Mucosa of descending colon (tissue), 3 donors: ENCODE measurements around the gene SFRP2. TPM values are rescaled to one million over a fixed set of nuclear protein-coding genes. Genes with fewer than 3 reads are reported as not detected.

Experiments used
- ATAC-seq: fragments of 200-7000 bp; cut with Tn5 transposase; one replicate; pipeline ENCODE4 v1.9.1; 2020; ENCODE audit warnings: mild to moderate bottlenecking, moderate library complexity
- DNase-seq, 3 donors: peaks; one replicate each; pipeline ENCODE4 v3.0.0-alpha.2; 2020
- H3K36me3 ChIP-seq: fragments of 200-600 bp; one replicate; pipeline ENCODE4 v1.8.0; 2021; ENCODE audit warnings: low read depth, mild to moderate bottlenecking
- H3K4me1 ChIP-seq: fragments of 200-600 bp; one replicate; pipeline ENCODE4 v1.8.0; 2021; ENCODE audit warnings: low read depth, mild to moderate bottlenecking
- H3K4me3 ChIP-seq: fragments of 200-600 bp; one replicate; pipeline ENCODE4 v1.8.0; 2021; ENCODE audit warnings: mild to moderate bottlenecking
- H3K9me3 ChIP-seq: fragments of 200-600 bp; one replicate; pipeline ENCODE4 v1.8.0; 2021; ENCODE audit warnings: mild to moderate bottlenecking
- intact Hi-C, 2 donors: fragments of 100-400 bp; cut with DNase I in 1 of 2; cut with micrococcal nuclease in 1 of 2; formaldehyde crosslinking; loops; one replicate each; pipeline versions ENCODE4 v1.11.0 to v1.11.1; 2022; cut with DNase I, micrococcal nuclease
- total RNA-seq, 3 donors: library from RNA; stranded (reverse); fragmentation: NEBNext Ultra II Directional in 2 of 3; extraction: Animal tissue kit (Norgen Biotek cat#: 25700) in 2 of 3; gene quantifications; one replicate each; pipeline versions ENCODE4 v1.2.1 to v1.2.4, GENCODE V29; 2021 to 2023
- TF ChIP-seq, protein P1 (sequence below): fragments of 200-600 bp; IDR thresholded peaks from one replicate; pipeline ENCODE4 v1.8.0; 2022; ENCODE audit warnings: antibody characterized with exemption, mild to moderate bottlenecking
- donor health status: DM: no; HTN: no; CAD: no; lungs with moderate emphysema.
- donor health status: DM: no; HTN: no; CAD: no.
- donor health status: DM: no; HTN: yes; CAD: no.

SFRP2 gene
- total RNA-seq, 3 donors from 2014 or later = 3.9 to 51.9 (median 32.5) TPM

DNA sequence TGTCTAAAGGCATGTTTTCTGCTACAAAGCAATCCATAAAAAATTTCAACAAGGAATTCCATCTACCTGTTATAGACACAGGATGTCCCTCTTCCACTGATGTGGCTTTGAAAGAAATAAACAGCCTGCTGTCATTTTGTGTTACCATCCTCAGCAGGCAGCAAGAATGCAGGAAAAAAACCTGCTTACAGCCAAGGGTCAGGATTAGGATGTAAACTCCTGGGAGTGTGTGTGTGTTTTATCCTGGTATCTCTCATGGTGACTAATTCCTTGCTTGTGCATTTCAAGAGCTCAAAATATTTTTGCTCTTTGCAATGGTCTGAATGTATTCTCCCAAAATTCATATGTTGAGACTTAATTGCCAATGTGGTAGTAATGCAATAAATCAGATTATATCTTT, 28.6 kb upstream of the SFRP2 start:
- no peaks in the 10 kb centered on the region for H3K9me3 ChIP-seq
- H3K4me1 ChIP-seq = no peaks in the 10 kb centered on the region
- no peak for ATAC-seq
- no peaks in the 10 kb centered on the region for H3K36me3 ChIP-seq
- no peak overlapping the region for H3K4me3 ChIP-seq
- intact Hi-C loops = no loop called here
- no peak for DNase-seq
- TF ChIP-seq, protein P1, sequence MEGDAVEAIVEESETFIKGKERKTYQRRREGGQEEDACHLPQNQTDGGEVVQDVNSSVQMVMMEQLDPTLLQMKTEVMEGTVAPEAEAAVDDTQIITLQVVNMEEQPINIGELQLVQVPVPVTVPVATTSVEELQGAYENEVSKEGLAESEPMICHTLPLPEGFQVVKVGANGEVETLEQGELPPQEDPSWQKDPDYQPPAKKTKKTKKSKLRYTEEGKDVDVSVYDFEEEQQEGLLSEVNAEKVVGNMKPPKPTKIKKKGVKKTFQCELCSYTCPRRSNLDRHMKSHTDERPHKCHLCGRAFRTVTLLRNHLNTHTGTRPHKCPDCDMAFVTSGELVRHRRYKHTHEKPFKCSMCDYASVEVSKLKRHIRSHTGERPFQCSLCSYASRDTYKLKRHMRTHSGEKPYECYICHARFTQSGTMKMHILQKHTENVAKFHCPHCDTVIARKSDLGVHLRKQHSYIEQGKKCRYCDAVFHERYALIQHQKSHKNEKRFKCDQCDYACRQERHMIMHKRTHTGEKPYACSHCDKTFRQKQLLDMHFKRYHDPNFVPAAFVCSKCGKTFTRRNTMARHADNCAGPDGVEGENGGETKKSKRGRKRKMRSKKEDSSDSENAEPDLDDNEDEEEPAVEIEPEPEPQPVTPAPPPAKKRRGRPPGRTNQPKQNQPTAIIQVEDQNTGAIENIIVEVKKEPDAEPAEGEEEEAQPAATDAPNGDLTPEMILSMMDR = no peak

DNA sequence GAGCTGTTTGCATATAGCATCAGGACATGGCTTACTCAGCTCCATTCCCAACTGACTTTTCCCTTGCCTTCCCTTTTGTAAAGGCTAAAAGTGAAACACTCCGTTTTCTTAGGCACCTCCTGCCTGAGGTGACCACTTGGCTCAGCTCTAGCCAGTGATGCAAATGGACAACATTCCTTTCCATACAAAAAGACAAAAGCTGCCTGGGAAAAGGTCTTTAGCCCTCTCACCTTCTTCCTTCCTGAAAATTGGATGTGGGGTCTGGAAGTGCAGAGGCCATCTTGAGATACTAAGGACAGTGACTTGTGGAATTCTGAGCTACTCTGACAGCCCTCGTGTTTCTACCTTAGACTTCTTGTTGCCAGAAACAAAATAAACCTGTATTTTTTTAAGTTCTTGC, 27.7 kb upstream of the SFRP2 start:
- Histone ChIP-seq H3K9me3 (no peaks in the 10 kb centered on the region), H3K36me3 (no peaks in the 10 kb centered on the region), H3K4me1 (no peaks in the 10 kb centered on the region), H3K4me3 (no peak overlapping the region)
- TF ChIP-seq, protein P1 = no peak
- intact Hi-C loops = no loop called here
- no peak for ATAC-seq
- no peak for DNase-seq

DNA sequence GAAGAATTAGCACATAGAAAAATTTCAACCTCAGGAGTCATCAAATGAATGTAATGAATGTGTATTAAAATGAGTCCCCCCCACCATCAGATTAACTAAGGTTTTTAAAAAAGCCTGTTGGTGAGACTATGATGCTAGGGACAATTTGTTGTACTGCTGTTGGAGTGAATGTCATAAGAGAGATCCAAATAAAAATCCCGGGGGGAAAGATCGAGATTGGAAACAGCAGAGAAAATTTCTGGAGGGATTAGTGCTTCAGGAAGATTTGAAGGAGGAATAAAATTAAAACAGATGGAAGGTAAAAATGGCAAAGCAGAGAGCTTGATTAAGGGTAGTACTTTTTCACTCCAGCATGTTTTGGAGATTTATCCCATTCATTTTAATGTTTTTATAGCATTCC, 25.9 kb upstream of the SFRP2 start:
- no peaks in the 10 kb centered on the region for H3K36me3 ChIP-seq
- intact Hi-C loops = no loop called here
- DNase-seq = no peak
- H3K9me3 ChIP-seq = no peaks in the 10 kb centered on the region
- TF ChIP-seq, protein P1 = no peak
- no peaks in the 10 kb centered on the region for H3K4me1 ChIP-seq
- H3K4me3 ChIP-seq = no peak overlapping the region
- no peak for ATAC-seq

DNA sequence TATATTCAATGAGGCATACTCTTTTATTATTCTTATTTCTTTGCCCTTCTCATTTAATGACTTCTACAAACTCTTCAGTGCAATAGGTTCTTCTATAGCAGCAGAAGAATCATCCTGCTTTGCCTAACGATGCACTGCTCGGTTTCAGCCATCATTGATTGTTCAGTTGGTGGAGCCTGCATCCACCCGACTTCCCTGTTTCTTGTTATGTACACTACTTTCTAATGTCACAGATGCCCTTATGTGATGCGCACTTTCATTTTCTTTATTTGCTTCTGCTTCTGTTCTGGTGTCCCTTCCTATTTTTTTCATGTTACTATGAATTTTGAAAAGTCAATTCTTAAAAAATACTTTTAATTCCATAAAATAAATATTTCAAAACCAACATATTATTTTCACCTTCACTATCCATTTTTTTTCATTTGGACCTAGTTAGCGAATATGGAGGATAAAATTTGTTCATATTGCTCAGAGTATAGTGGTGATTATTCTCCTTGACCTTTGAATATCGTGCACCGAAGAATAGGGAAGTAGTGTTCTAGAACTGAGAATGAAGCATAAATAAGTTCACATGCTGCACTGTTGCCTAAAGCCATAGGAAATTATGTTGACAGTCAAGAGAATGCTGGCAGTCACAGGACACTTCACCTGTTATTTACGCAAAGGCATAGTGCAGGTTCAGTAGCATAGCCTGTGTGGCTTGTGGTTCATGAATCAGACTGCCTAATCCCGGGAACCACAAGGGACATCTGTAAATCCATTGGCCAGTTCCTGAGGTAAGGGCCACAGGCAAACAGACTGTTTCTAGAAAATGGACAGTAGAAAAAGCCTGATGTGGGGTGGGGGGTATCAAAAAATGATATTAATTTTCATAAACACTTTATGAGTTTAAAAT, 21.3 kb upstream of the SFRP2 start:
- no peak overlapping the region for H3K4me3 ChIP-seq
- no peaks in the 10 kb centered on the region for H3K36me3 ChIP-seq
- H3K4me1 ChIP-seq = no peaks in the 10 kb centered on the region
- TF ChIP-seq, protein P1 = no peak
- intact Hi-C loops = no loop called here
- DNase-seq (no peak), ATAC-seq (no peak)
- no peaks in the 10 kb centered on the region for H3K9me3 ChIP-seq

DNA sequence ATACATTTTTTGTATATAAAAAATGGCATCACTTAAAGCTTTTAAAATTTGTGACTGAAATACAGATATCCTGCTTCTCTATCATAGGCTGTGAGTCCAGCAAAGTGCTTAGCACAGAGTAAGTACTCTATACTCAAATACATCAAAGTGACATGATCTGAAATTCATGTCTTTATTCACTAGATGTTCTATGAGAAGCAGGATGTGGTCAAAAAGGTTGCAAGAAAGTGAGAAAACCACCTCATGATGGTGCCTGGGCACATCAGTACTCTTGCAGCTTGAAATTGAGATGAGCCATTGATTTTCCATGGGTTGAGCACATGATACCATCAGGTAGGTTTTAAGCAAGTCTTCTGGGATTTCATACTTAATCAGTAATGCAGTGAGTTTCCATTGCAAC, 20.4 kb upstream of the SFRP2 start:
- intact Hi-C loops = no loop called here
- DNase-seq = no peak
- TF ChIP-seq, protein P1 = no peak

More for the DNA sequence above, 20.4 kb upstream of the SFRP2 start:
- Histone ChIP-seq H3K36me3 (no peaks in the 10 kb centered on the region), H3K9me3 (no peaks in the 10 kb centered on the region), H3K4me3 (no peak overlapping the region), H3K4me1 (no peaks in the 10 kb centered on the region)
- ATAC-seq = peak; percentile 29
